CD14-positive monocyte (primary cell): Measurements from ENCODE around the gene NCKAP1. TPM values are rescaled to one million over a fixed set of nuclear protein-coding genes. Genes with fewer than 3 reads are reported as not detected.
A peak's percentile ranks its signal among the peaks of the same experiment; 100 is the strongest.

Experiments
- DNase-seq, 3 donors: peaks; one replicate each; pipeline ENCODE4 v3.0.0-alpha.2; 2011 to 2022
- H2AFZ ChIP-seq: 2 replicates; pipeline ENCODE4 v1.6.0; 2012; ENCODE audit warnings: mild to moderate bottlenecking, low read depth, low read length, inconsistent platforms; ENCODE audit not compliant: insufficient read depth, poor library complexity, severe bottlenecking
- H3K27ac ChIP-seq, 2 donors: 1 replicate in 1 of 2; 2 replicates in 1 of 2; pipeline ENCODE4 v1.5.1; 2012 to 2013; ENCODE audit warnings: low read length in 2 of 2, control low read depth in 1 of 2, inconsistent platforms in 1 of 2, low read depth in 1 of 2, mild to moderate bottlenecking in 1 of 2
- H3K27me3 ChIP-seq, 2 donors: one replicate each; pipeline versions ENCODE4 v1.6.0 to v1.6.1; 2011 to 2013; ENCODE audit warnings: low read length in 2 of 2; ENCODE audit not compliant: control insufficient read depth in 2 of 2, insufficient read depth in 2 of 2
- H3K36me3 ChIP-seq, 2 donors: replicated peaks in 1 of 2; 1 replicate in 1 of 2; 2 replicates in 1 of 2; pipeline versions ENCODE4 v1.5.1 to v1.6.1; 2012 to 2013; ENCODE audit warnings: low read length in 2 of 2, control low read depth in 1 of 2, inconsistent platforms in 1 of 2, mild to moderate bottlenecking in 1 of 2; ENCODE audit not compliant: insufficient read depth in 2 of 2, control insufficient read depth in 1 of 2
- H3K4me1 ChIP-seq, 2 donors: 1 replicate in 1 of 2; 2 replicates in 1 of 2; pipeline versions ENCODE4 v1.5.1 to v1.6.1; 2012 to 2013; ENCODE audit warnings: low read length in 2 of 2, control low read depth in 1 of 2, inconsistent platforms in 1 of 2, mild to moderate bottlenecking in 1 of 2, moderate library complexity in 1 of 2; ENCODE audit not compliant: insufficient read depth in 2 of 2, control insufficient read depth in 1 of 2
- H3K4me2 ChIP-seq: replicated peaks from 2 replicates; pipeline ENCODE3; 2012; ENCODE audit warnings: low read length, moderate library complexity, mild to moderate bottlenecking; ENCODE audit not compliant: poor library complexity, severe bottlenecking; ENCODE audit errors: extremely low read depth
- H3K4me3 ChIP-seq, 3 experiments: fragments of 200-600 bp in 1 of 3; sonication (generic) in 1 of 3; replicated peaks in 1 of 3; 1 replicate in 2 of 3; 2 replicates in 1 of 3; pipeline ENCODE4 v1.5.1; 2011 to 2013; ENCODE audit warnings: low read length in 3 of 3, mild to moderate bottlenecking in 3 of 3, control low read depth in 2 of 3, low read depth in 2 of 3, inconsistent platforms in 1 of 3, moderate library complexity in 1 of 3
- H3K79me2 ChIP-seq: 2 replicates; pipeline ENCODE4 v1.6.0; 2012; ENCODE audit warnings: mild to moderate bottlenecking, control low read depth, inconsistent platforms, low read length, moderate library complexity; ENCODE audit not compliant: insufficient read depth
- H3K9ac ChIP-seq: 2 replicates; pipeline ENCODE4 v1.6.0; 2017; ENCODE audit warnings: low read length, mild to moderate bottlenecking; ENCODE audit not compliant: insufficient read depth, poor library complexity, severe bottlenecking
- H3K9me3 ChIP-seq, 2 donors: replicated peaks in 1 of 2; 1 replicate in 1 of 2; 2 replicates in 1 of 2; pipeline versions ENCODE4 v1.5.1 to v1.6.1; 2012 to 2013; ENCODE audit warnings: low read length in 2 of 2, control low read depth in 1 of 2; ENCODE audit not compliant: control insufficient read depth in 1 of 2, insufficient read depth in 1 of 2
- H4K20me1 ChIP-seq: 2 replicates; pipeline ENCODE4 v1.6.0; 2012; ENCODE audit warnings: mild to moderate bottlenecking, low read length, control low read depth, moderate library complexity; ENCODE audit not compliant: insufficient read depth
- H3K27ac Mint-ChIP-seq, 7 donors: one replicate each; pipeline ENCODE4 v1.8.0; 2020; ENCODE audit warnings: mild to moderate bottlenecking in 7 of 7, mixed read lengths in 7 of 7, moderate library complexity in 6 of 7, inconsistent platforms in 2 of 7
- H3K27me3 Mint-ChIP-seq, 3 donors: one replicate each; pipeline ENCODE4 v1.8.0; 2021 to 2022; ENCODE audit warnings: low read depth in 3 of 3, mild to moderate bottlenecking in 3 of 3, mixed read lengths in 3 of 3, moderate library complexity in 3 of 3, inconsistent platforms in 1 of 3
- H3K36me3 Mint-ChIP-seq, 2 donors: one replicate each; pipeline ENCODE4 v1.8.0; 2020; ENCODE audit warnings: mixed read lengths in 2 of 2, inconsistent platforms in 1 of 2, mild to moderate bottlenecking in 1 of 2
- H3K4me1 Mint-ChIP-seq: one replicate; pipeline ENCODE4 v1.8.0; 2020; ENCODE audit warnings: mild to moderate bottlenecking, mixed read lengths
- H3K4me3 Mint-ChIP-seq, 2 donors: one replicate each; pipeline ENCODE4 v1.8.0; 2020; ENCODE audit warnings: mild to moderate bottlenecking in 2 of 2, mixed read lengths in 2 of 2, moderate library complexity in 1 of 2
- H3K9me3 Mint-ChIP-seq, 7 donors: one replicate each; pipeline ENCODE4 v1.8.0; 2020 to 2022; ENCODE audit warnings: mixed read lengths in 7 of 7, mild to moderate bottlenecking in 6 of 7, moderate library complexity in 6 of 7, inconsistent platforms in 2 of 7
- WGBS: methylation state at CpG from one replicate; pipeline ENCODE4 v1.1.5; 2013; ENCODE audit warnings: missing lambda C conversion rate; ENCODE audit not compliant: insufficient coverage; 5-methylcytosine and 5-hydroxymethylcytosine counted together
- intact Hi-C, 2 donors: fragments of 100-400 bp; cut with micrococcal nuclease; formaldehyde crosslinking; loops; one replicate each; pipeline versions ENCODE4 v1.15.0 to v1.15.1; 2023
- polyA plus RNA-seq, 3 donors: library from polyadenylated mRNA; depleted of rRNA in 1 of 3; unstranded in 2 of 3; stranded (reverse) in 1 of 3; fragments of 300-500 nt in 2 of 3; fragments of >200 nt in 1 of 3; fragmentation: Illumina TruSeq in 2 of 3; gene quantifications; 1 replicate in 2 of 3; 2 replicates in 1 of 3; pipeline ENCODE4 v1.2.3, GENCODE V29; 2012 to 2021
- TF ChIP-seq, protein P1 (sequence below): fragments of 200-600 bp; IDR thresholded peaks from one replicate; pipeline ENCODE4 v1.8.0; 2022; ENCODE audit warnings: antibody characterized with exemption, mild to moderate bottlenecking

The NCKAP1 gene
- polyA plus RNA-seq, 3 donors, result 0.01 TPM; not detected in 2

DNA sequence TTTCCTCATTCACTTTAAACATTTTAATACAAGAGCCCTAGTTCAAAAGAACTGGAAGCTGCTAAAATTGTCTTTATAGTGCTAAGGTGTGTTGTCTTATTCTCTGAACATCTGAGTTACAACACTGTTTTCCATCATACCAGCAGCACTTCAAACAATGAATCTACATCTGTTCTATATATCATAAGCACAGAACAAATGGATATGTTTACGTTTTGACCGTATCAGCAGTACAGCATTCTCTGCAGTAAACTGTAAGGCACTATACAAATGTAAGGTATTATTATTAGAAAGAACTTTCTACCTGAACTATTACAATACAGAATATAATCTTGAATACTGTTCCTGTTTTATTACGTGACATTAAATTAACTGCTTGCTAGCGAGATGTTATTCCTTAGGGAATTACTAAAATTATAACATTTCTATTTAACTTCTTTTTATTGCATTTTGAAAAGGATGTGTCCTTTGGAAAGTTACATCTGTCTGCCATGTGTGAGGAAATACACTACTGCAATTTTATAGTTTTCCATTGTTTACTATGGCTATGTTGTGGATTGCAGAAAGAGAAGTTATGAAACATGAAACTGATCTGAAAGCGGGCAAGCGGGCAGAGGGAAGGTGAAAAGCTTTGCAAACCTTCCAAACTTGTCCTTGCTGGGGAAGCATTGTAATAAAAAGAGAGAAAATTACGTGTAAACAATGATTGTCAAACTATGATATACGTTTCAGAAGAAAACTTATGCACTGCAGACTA is 13.7 kb downstream of the NCKAP1 start:
- Histone ChIP-seq H3K9me3 (no peaks in the 10 kb centered on the region), H3K27me3 (peaks cover 91 to 100% of the 10 kb centered on the region in 2 donors), H3K4me2 (no peak overlapping the region), H3K9ac (no peak overlapping the region), H3K79me2 (no peaks in the 10 kb centered on the region), H3K4me1 (no peaks in the 10 kb centered on the region), H3K4me3 (no peak overlapping the region), H3K27ac (no peak overlapping the region), H2AFZ (no peak overlapping the region), H4K20me1 (no peaks in the 10 kb centered on the region), H3K36me3 (no peaks in the 10 kb centered on the region)
- H3K4me1 Mint-ChIP-seq, result no peaks in the 10 kb centered on the region
- intact Hi-C loops, result no loop called here
- H3K27me3 Mint-ChIP-seq, result peaks cover 73 to 82% (median 73%) of the 10 kb centered on the region in 3 donors
- 54% methylated on average over 2 of the region's 8 CpGs for WGBS
- no peak for DNase-seq
- peaks cover 0 to 3% of the 10 kb centered on the region in 2 donors for H3K36me3 Mint-ChIP-seq
- TF ChIP-seq, protein P1, sequence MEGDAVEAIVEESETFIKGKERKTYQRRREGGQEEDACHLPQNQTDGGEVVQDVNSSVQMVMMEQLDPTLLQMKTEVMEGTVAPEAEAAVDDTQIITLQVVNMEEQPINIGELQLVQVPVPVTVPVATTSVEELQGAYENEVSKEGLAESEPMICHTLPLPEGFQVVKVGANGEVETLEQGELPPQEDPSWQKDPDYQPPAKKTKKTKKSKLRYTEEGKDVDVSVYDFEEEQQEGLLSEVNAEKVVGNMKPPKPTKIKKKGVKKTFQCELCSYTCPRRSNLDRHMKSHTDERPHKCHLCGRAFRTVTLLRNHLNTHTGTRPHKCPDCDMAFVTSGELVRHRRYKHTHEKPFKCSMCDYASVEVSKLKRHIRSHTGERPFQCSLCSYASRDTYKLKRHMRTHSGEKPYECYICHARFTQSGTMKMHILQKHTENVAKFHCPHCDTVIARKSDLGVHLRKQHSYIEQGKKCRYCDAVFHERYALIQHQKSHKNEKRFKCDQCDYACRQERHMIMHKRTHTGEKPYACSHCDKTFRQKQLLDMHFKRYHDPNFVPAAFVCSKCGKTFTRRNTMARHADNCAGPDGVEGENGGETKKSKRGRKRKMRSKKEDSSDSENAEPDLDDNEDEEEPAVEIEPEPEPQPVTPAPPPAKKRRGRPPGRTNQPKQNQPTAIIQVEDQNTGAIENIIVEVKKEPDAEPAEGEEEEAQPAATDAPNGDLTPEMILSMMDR, result no peak
- peaks cover 0 to 3% (median 0%) of the 10 kb centered on the region in 7 donors for H3K9me3 Mint-ChIP-seq
- no peak overlapping the region for H3K27ac Mint-ChIP-seq
- H3K4me3 Mint-ChIP-seq, result peak overlapping the region in 1 of 2 donors; percentile 57

DNA sequence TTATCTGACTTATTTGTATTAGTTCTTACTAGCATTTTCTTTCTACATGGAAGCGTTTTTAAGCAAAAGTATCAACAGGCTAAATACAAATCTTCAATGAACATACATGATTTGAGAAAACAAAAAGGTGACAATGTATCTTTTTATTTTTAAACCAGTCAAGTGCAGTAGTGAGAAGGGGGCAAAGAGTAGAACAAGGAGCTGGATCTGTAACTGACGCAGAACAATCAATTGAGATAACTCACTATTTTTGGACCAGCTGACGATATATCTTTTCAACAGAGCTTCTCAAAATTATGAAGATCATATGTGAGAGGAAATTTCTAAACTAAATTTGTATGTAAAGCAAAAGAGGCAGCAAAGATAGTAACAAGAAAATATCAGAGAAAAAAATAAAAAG is 15.5 kb downstream of the NCKAP1 start:
- Histone ChIP-seq H3K27me3 (peaks cover 80 to 100% of the 10 kb centered on the region in 2 donors), H3K9me3 (no peaks in the 10 kb centered on the region), H3K4me3 (no peak overlapping the region), H3K79me2 (no peaks in the 10 kb centered on the region), H4K20me1 (no peaks in the 10 kb centered on the region), H2AFZ (no peak overlapping the region), H3K4me2 (no peak overlapping the region), H3K9ac (no peak overlapping the region), H3K27ac (no peak overlapping the region), H3K4me1 (no peaks in the 10 kb centered on the region), H3K36me3 (no peaks in the 10 kb centered on the region)
- intact Hi-C loops, result no loop called here
- WGBS, result no CpG with 5 or more reads among the region's 3 CpGs
- H3K9me3 Mint-ChIP-seq, result peaks cover 0 to 3% (median 0%) of the 10 kb centered on the region in 7 donors
- H3K27ac Mint-ChIP-seq, result no peak overlapping the region
- no peaks in the 10 kb centered on the region for H3K36me3 Mint-ChIP-seq
- no peak for DNase-seq
- H3K27me3 Mint-ChIP-seq, result peaks cover 62 to 79% (median 70%) of the 10 kb centered on the region in 3 donors
- no peaks in the 10 kb centered on the region for H3K4me1 Mint-ChIP-seq
- TF ChIP-seq, protein P1, result no peak
- H3K4me3 Mint-ChIP-seq, result peak overlapping the region in 1 of 2 donors; percentile 47
